CD4-positive, alpha-beta T cell (primary cell): ENCODE data around the gene ARNT2. TPM values are rescaled to one million over a fixed set of nuclear protein-coding genes. Genes with fewer than 3 reads are reported as not detected.

ENCODE experiments used
- ATAC-seq: fragments of 200-7000 bp; cut with Tn5 transposase; one replicate; pipeline ENCODE4 v1.10.0; 2022; ENCODE audit warnings: mild to moderate bottlenecking; ENCODE audit not compliant: poor library complexity
- CTCF ChIA-PET: fragments of 350-600 bp; sonication (Branson Sonifier 250); formaldehyde crosslinking; loops from one replicate; lab custom pipeline; 2021; ENCODE audit warnings: antibody characterized with exemption, inconsistent platforms; lab: Charles Lee
- POLR2A ChIA-PET: fragments of 350-600 bp; sonication (Branson Sonifier 250); formaldehyde crosslinking; loops from one replicate; lab custom pipeline; 2021; ENCODE audit warnings: antibody characterized with exemption, inconsistent platforms; lab: Charles Lee
- DNase-seq, 14 experiments: peaks; one replicate each; pipeline ENCODE4 v3.0.0-alpha.2; 2013 to 2020; ENCODE audit warnings: mixed read lengths in 2 of 14
- H3K27ac ChIP-seq, 2 donors: one replicate each; pipeline versions ENCODE4 v1.5.1 to v1.7.0; 2013; ENCODE audit warnings: low read length in 2 of 2, low read depth in 1 of 2, mild to moderate bottlenecking in 1 of 2
- H3K27me3 ChIP-seq, 2 experiments: 1 replicate in 1 of 2; 2 replicates in 1 of 2; pipeline versions ENCODE4 v1.6.1 to v1.7.0; 2013; ENCODE audit warnings: low read length in 2 of 2, control low read depth in 1 of 2, mild to moderate bottlenecking in 1 of 2, moderate library complexity in 1 of 2; ENCODE audit not compliant: insufficient read depth in 2 of 2, control insufficient read depth in 1 of 2
- H3K36me3 ChIP-seq: one replicate; pipeline ENCODE4 v1.6.1; 2013; ENCODE audit warnings: low read length, control low read depth; ENCODE audit not compliant: insufficient read depth
- H3K4me1 ChIP-seq: one replicate; pipeline ENCODE4 v1.6.1; 2013; ENCODE audit warnings: low read length, control low read depth; ENCODE audit not compliant: insufficient read depth
- H3K4me3 ChIP-seq: one replicate; pipeline ENCODE4 v1.5.1; 2013; ENCODE audit warnings: mild to moderate bottlenecking, low read length, moderate library complexity
- H3K9me3 ChIP-seq, 2 experiments: 1 replicate in 1 of 2; 2 replicates in 1 of 2; pipeline versions ENCODE4 v1.6.1 to v1.7.0; 2013; ENCODE audit warnings: low read length in 2 of 2, mild to moderate bottlenecking in 2 of 2, control low read depth in 1 of 2, moderate library complexity in 1 of 2; ENCODE audit not compliant: control insufficient read depth in 1 of 2, insufficient read depth in 1 of 2
- H3K27ac Mint-ChIP-seq: one replicate; pipeline ENCODE4 v1.8.0; 2020; ENCODE audit warnings: mixed read lengths
- H3K27me3 Mint-ChIP-seq: one replicate; pipeline ENCODE4 v1.8.0; 2021; ENCODE audit warnings: mixed read lengths
- H3K36me3 Mint-ChIP-seq: one replicate; pipeline ENCODE4 v1.8.0; 2021; ENCODE audit warnings: low read depth, mixed read lengths
- H3K4me1 Mint-ChIP-seq: one replicate; pipeline ENCODE4 v1.8.0; 2021; ENCODE audit warnings: low read depth, mixed read lengths
- H3K4me3 Mint-ChIP-seq: one replicate; pipeline ENCODE4 v1.8.0; 2020; ENCODE audit warnings: mild to moderate bottlenecking, mixed read lengths
- H3K9me3 Mint-ChIP-seq: one replicate; pipeline ENCODE4 v1.8.0; 2020; ENCODE audit warnings: mixed read lengths
- CTCF ChIP-seq: fragments of 200-600 bp; IDR thresholded peaks from one replicate; pipeline ENCODE4 v1.8.0; 2022; ENCODE audit warnings: antibody characterized with exemption, mild to moderate bottlenecking
- intact Hi-C, 2 experiments: fragments of 100-400 bp; cut with DNase I in 1 of 2; cut with micrococcal nuclease in 1 of 2; formaldehyde crosslinking; loops; one replicate each; pipeline versions ENCODE4 v1.15.1 to v1.9.0; 2023 to 2025; cut with DNase I, micrococcal nuclease
- total RNA-seq, 174 experiments: library from RNA in 2 of 174; stranded (reverse) in 2 of 174; gene quantifications; one replicate each; pipeline ENCODE4 v1.2.3 and lab custom pipeline; 2021 to 2026

Gene ARNT2
- total RNA-seq, 2 experiments from 2014 or later, result not detected

- Histone ChIP-seq H3K36me3 (no peaks in the 10 kb centered on the region), H3K27ac (no peak overlapping the region), H3K27me3 (peaks cover 0 to 3% of the 10 kb centered on the region in 2 experiments), H3K4me3 (no peak overlapping the region), H3K4me1 (no peaks in the 10 kb centered on the region), H3K9me3 (no peaks in the 10 kb centered on the region)
- CTCF ChIA-PET, result no interaction called here
- Mint-ChIP-seq H3K36me3 (no peaks in the 10 kb centered on the region), H3K4me1 (no peaks in the 10 kb centered on the region), H3K9me3 (no peaks in the 10 kb centered on the region), H3K4me3 (no peak overlapping the region), H3K27me3 (peaks cover 47% of the 10 kb centered on the region), H3K27ac (no peak overlapping the region)
- DNase-seq (no peak), ATAC-seq (no peak)
- POLR2A ChIA-PET, result no interaction called here
- no peak for TF ChIP-seq CTCF
- intact Hi-C loops, result no loop called here
These were observed 123.2 kb downstream of the ARNT2 start for GRCh38 chr15:80527406-80527805.

- Mint-ChIP-seq H3K4me3 (no peak overlapping the region), H3K27me3 (peaks cover 50% of the 10 kb centered on the region), H3K36me3 (no peaks in the 10 kb centered on the region), H3K27ac (no peak overlapping the region), H3K9me3 (no peaks in the 10 kb centered on the region), H3K4me1 (no peaks in the 10 kb centered on the region)
- no peak for TF ChIP-seq CTCF
- Histone ChIP-seq H3K27me3 (peaks cover 0 to 3% of the 10 kb centered on the region in 2 experiments), H3K4me3 (no peak overlapping the region), H3K27ac (no peak overlapping the region), H3K36me3 (no peaks in the 10 kb centered on the region), H3K9me3 (peaks cover 0 to 3% of the 10 kb centered on the region in 2 experiments), H3K4me1 (no peaks in the 10 kb centered on the region)
- DNase-seq (no peak), ATAC-seq (no peak)
- POLR2A ChIA-PET, result no interaction called here
- intact Hi-C loops, result no loop called here
- CTCF ChIA-PET, result no interaction called here
These were observed 123.8 kb downstream of the ARNT2 start for GRCh38 chr15:80527961-80528360.

GRCh38 chr15:80530737-80531365 lies 126.7 kb downstream of the ARNT2 start:
- no peaks in the 10 kb centered on the region for H3K4me1 Mint-ChIP-seq

More at GRCh38 chr15:80530737-80531365, 126.7 kb downstream of the ARNT2 start:
- no peak overlapping the region for H3K27ac ChIP-seq
- intact Hi-C loops, result loop anchor here in 1 of 2 experiments (10.0 kb wide), 1 partner anchor 64 kb away; no protein-coding TSS in a partner anchor
- Mint-ChIP-seq H3K27me3 (peaks cover 45% of the 10 kb centered on the region), H3K36me3 (no peaks in the 10 kb centered on the region), H3K4me3 (no peak overlapping the region), H3K27ac (no peak overlapping the region), H3K9me3 (peaks cover 6% of the 10 kb centered on the region)
- POLR2A ChIA-PET, result no interaction called here
- H3K9me3 ChIP-seq, result peaks cover 0 to 4% of the 10 kb centered on the region in 2 experiments
- CTCF ChIA-PET, result interaction anchor here (0.6 kb wide), 1 partner anchor 59 kb away, joined by 3 read pairs; no protein-coding TSS in a partner anchor
- H3K4me3 ChIP-seq, result no peak overlapping the region
- no peaks in the 10 kb centered on the region for H3K4me1 ChIP-seq
- TF ChIP-seq CTCF, result no peak
- H3K27me3 ChIP-seq, result peaks cover 0 to 3% of the 10 kb centered on the region in 2 experiments
- ATAC-seq (no peak), DNase-seq (no peak)
- H3K36me3 ChIP-seq, result no peaks in the 10 kb centered on the region
